ENCODE measurements around the gene ZNF500. TPM values are rescaled to one million over a fixed set of nuclear protein-coding genes. Genes with fewer than 3 reads are reported as not detected.

ZNF500 gene
- total RNA-seq, 4 donors from 2014 or later, result 11.0 to 31.2 (median 20.2) TPM

- Histone ChIP-seq H3K27ac (no peak overlapping the region), H3K4me3 (no peak overlapping the region), H3K4me1 (peaks cover 0 to 3% of the 10 kb centered on the region in 2 donors), H3K36me3 (no peaks in the 10 kb centered on the region), H3K9me3 (no peaks in the 10 kb centered on the region), H3K27me3 (no peaks in the 10 kb centered on the region)
- intact Hi-C loops (cut with DNase I; ENCODE audit: low total_unique reads), result no loop called here
- TF ChIP-seq POLR2A (IDR thresholded peaks at IDR 0.05) (no peak), CTCF (IDR thresholded peaks at IDR 0.05) (no peak)
- no peak for DNase-seq
Measured at GRCh38 chr16:4700997-4701743, 65.8 kb downstream of the ZNF500 start.

DNA sequence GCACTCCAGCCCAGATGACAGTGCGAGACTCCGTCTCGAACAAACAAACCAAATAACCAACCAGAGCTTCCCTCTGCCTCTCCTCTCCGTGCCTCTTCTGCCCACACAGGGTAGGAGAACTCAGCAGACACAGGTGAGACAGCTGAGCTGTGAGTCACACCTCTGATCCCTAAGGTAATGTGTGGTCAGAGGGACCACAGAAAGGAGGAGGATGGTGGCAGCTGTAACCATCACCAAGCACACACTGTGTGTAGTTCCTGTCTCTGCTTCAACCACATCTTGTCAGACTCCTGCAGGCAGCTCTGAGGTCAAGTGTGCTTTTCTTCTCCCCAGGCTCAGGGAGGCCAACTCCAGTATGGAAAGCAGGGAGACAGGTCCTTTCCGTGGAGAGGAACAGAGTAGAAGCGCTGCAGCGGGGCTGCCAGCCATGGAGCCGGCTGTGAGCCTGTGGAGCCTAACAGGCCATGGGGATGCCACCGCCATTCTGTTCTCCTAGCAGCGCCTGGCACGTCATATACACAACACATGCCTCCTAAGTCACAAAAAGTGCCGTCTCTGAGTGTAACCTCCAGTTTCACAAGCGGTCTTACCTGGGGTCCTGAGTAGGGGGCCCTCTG lies 66.5 kb downstream of the ZNF500 start:
- peaks cover 4 to 6% of the 10 kb centered on the region in 2 donors for H3K4me1 ChIP-seq
- no peak for DNase-seq
- no peaks in the 10 kb centered on the region for H3K36me3 ChIP-seq
- H3K9me3 ChIP-seq, result no peaks in the 10 kb centered on the region
- no peak overlapping the region for H3K4me3 ChIP-seq
- H3K27me3 ChIP-seq, result no peaks in the 10 kb centered on the region
- H3K27ac ChIP-seq, result no peak overlapping the region
- TF ChIP-seq CTCF (IDR thresholded peaks at IDR 0.05) (no peak), POLR2A (IDR thresholded peaks at IDR 0.05) (no peak)
- intact Hi-C loops (cut with DNase I; ENCODE audit: low total_unique reads), result no loop called here

DNA sequence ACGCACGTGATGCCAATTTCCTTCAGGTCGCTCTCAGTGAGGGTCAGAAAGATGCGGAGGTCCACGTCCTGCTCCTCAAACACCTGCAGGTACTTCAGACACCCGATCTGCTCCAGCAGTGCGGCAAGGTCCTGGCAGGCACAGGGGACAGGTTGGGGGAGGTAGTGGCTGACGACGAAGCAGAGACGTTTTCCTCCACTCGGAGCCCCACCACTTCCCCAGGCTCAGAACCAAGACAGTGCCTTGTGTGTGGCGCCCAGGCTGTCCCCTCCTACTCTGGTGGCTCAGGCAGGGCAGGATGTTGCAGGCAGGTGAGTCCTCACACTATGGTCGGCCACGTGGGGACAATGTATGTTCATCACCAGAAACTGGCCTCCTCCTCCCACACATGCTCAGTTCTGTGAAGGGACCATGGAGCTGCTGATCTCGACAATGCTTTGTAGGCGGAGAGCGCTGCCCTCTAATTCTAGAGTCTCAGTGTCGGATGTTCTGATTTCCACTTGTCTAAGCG lies 67.9 kb downstream of the ZNF500 start:
- H3K36me3 ChIP-seq, result no peaks in the 10 kb centered on the region
- H3K9me3 ChIP-seq, result no peaks in the 10 kb centered on the region
- peaks cover 6 to 15% of the 10 kb centered on the region in 2 donors for H3K4me1 ChIP-seq
- intact Hi-C loops (cut with DNase I; ENCODE audit: low total_unique reads), result no loop called here
- no peak overlapping the region for H3K27ac ChIP-seq
- no peak overlapping the region for H3K4me3 ChIP-seq
- no peak for DNase-seq
- TF ChIP-seq POLR2A (IDR thresholded peaks at IDR 0.05) (no peak), CTCF (IDR thresholded peaks at IDR 0.05) (no peak)
- no peaks in the 10 kb centered on the region for H3K27me3 ChIP-seq

DNA sequence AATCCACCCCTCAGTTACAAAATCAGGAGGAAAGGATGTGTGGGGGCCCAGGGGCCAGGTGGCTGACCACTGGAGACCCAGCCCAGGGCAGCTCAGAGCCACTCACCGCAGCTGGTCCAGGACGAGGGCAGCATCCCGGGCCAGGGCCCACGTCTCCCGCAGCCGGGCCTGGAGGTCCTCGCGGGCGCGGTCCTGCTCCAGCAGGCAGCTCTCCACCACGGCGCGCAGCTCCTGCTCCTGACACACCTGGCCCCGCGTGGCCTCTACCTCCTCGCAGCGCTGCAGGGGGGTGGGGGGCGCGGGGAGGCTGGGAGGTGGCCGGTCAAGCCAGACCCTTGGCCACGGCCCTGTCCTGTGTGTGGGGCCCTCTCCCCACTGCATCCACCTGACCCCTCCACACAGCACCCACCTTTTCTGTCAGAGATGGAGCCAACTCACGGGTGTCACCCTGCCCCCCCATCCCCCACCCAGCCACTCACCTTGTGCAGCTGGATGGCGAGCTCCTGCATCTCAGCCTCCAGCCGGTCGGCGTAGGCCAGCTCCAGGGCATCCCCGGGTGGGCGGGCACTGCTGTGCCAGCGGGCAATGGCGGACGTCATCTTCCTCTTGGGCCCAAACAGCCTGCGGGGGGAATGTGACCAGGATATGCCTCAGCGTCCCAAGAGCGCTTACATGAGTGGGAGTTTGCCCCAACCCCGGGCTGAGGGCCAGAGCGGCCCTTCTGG lies 68.5 kb downstream of the ZNF500 start:
- DNase-seq, result peak in 1 of 2 donors; percentile 20
- no peaks in the 10 kb centered on the region for H3K9me3 ChIP-seq
- TF ChIP-seq CTCF (IDR thresholded peaks at IDR 0.05), result no peak
- no peak for TF ChIP-seq POLR2A (IDR thresholded peaks at IDR 0.05)
- no peak overlapping the region for H3K27ac ChIP-seq
- no peaks in the 10 kb centered on the region for H3K36me3 ChIP-seq
- intact Hi-C loops (cut with DNase I; ENCODE audit: low total_unique reads), result no loop called here
- H3K4me3 ChIP-seq, result no peak overlapping the region
- H3K27me3 ChIP-seq, result no peaks in the 10 kb centered on the region
- H3K4me1 ChIP-seq, result peaks cover 6 to 15% of the 10 kb centered on the region in 2 donors

Small RNA genes lying within 50 kb of the gene (small RNA-seq; reads per million reads assigned to genes)
- gene RF00017, result not detected

Other genes starting within 250 kb of the ZNF500 start
- 10 to 100 TPM in 2 of 4 donors, 1 to 10 TPM in 2; 5.0 to 40.6 (median 11.1) TPM for gene CDIP1, start 228.4 kb downstream of the ZNF500 start, total RNA-seq
- gene C16orf96, start 210.8 kb downstream of the ZNF500 start, total RNA-seq, result under 1 TPM in 3 of 4 donors, not detected in 1; 0.26 to 0.35 (median 0.30) TPM
- gene UBALD1, start 152.3 kb downstream of the ZNF500 start, total RNA-seq, result 10 to 100 TPM in 2 of 4 donors, 1 to 10 TPM in 1, not detected in 1; 2.8 to 31.1 (median 23.5) TPM
- 100 to 1,000 TPM in 1 of 4 donors, 10 to 100 TPM in 3; 19.0 to 107 (median 68.6) TPM for gene MGRN1, start 142.3 kb downstream of the ZNF500 start, total RNA-seq
- gene NUDT16L1, start 73.6 kb downstream of the ZNF500 start, total RNA-seq, result 10 to 100 TPM; 15.4 to 48.3 (median 33.1) TPM
- 10 to 100 TPM in 3 of 4 donors, 1 to 10 TPM in 1; 2.4 to 51.7 (median 33.1) TPM for gene ANKS3, start 32.9 kb downstream of the ZNF500 start, total RNA-seq
- 1 to 10 TPM in 1 of 4 donors, under 1 TPM in 1, not detected in 2; 0.67 to 3.5 TPM for gene DNAAF8, start 32.6 kb downstream of the ZNF500 start, total RNA-seq
- gene SEPTIN12, start 21.2 kb upstream of the ZNF500 start, total RNA-seq, result not detected
- gene SMIM22, start 28.2 kb upstream of the ZNF500 start, total RNA-seq, result 1 to 10 TPM in 1 of 4 donors, not detected in 3; 4.6 TPM
- 10 to 100 TPM in 3 of 4 donors, 1 to 10 TPM in 1; 7.9 to 70.6 (median 21.5) TPM for gene ROGDI, start 35.5 kb upstream of the ZNF500 start, total RNA-seq
- 10 to 100 TPM; 26.6 to 86.3 (median 47.1) TPM for gene GLYR1, start 80.1 kb upstream of the ZNF500 start, total RNA-seq
- 10 to 100 TPM in 3 of 4 donors, 1 to 10 TPM in 1; 4.9 to 56.2 (median 33.4) TPM for gene UBN1, start 80.3 kb upstream of the ZNF500 start, total RNA-seq
- gene PPL, start 170.0 kb upstream of the ZNF500 start, total RNA-seq, result 10 to 100 TPM in 3 of 4 donors, 1 to 10 TPM in 1; 8.7 to 39.6 (median 15.2) TPM
- 1 to 10 TPM in 1 of 4 donors, under 1 TPM in 1, not detected in 2; 0.28 to 2.0 TPM for gene SEC14L5, start 191.2 kb upstream of the ZNF500 start, total RNA-seq

Measured in uterus (tissue), 4 donors.